ENCODE results near the gene FERMT1. TPM values are rescaled to one million over a fixed set of nuclear protein-coding genes. Genes with fewer than 3 reads are reported as not detected.

Gene FERMT1
- total RNA-seq, 1 donor from 2014 or later = 9.8 TPM

GRCh38 chr20:6046432-6046831, 76.4 kb downstream of the FERMT1 start:
- TF ChIP-seq POLR2AphosphoS5 (IDR thresholded peaks at IDR 0.05; ENCODE audit: insufficient read depth in 1 of 2, low read depth in 1 of 2) (no peak), CTCF (IDR thresholded peaks at IDR 0.05) (no peak), POLR2A (IDR thresholded peaks at IDR 0.05) (no peak)
- Histone ChIP-seq H3K36me3 (peaks cover 0 to 8% of the 10 kb centered on the region in 2 donors), H3K9me3 (no peaks in the 10 kb centered on the region), H3K27ac (no peak overlapping the region), H3K4me3 (no peak overlapping the region), H3K27me3 (no peaks in the 10 kb centered on the region), H3K4me1 (no peaks in the 10 kb centered on the region)
- intact Hi-C loops (cut with DNase I) = no loop called here
- DNase-seq (ENCODE audit: extremely low spot score in 2 of 2) = no peak

- H3K27me3 ChIP-seq = no peaks in the 10 kb centered on the region
- no peak overlapping the region for H3K4me3 ChIP-seq
- H3K9me3 ChIP-seq = no peaks in the 10 kb centered on the region
- H3K4me1 ChIP-seq = no peaks in the 10 kb centered on the region
- TF ChIP-seq POLR2A (IDR thresholded peaks at IDR 0.05) (no peak), POLR2AphosphoS5 (IDR thresholded peaks at IDR 0.05; ENCODE audit: insufficient read depth in 1 of 2, low read depth in 1 of 2) (no peak), CTCF (IDR thresholded peaks at IDR 0.05) (no peak)
- intact Hi-C loops (cut with DNase I) = no loop called here
- DNase-seq (ENCODE audit: extremely low spot score in 2 of 2) = no peak
- H3K36me3 ChIP-seq = peaks cover 0 to 17% of the 10 kb centered on the region in 2 donors
- no peak overlapping the region for H3K27ac ChIP-seq
Measured at GRCh38 chr20:6045566-6045965, 77.3 kb downstream of the FERMT1 start.

- Histone ChIP-seq H3K4me1 (no peaks in the 10 kb centered on the region), H3K9me3 (no peaks in the 10 kb centered on the region), H3K4me3 (no peak overlapping the region), H3K36me3 (peaks cover 0 to 24% of the 10 kb centered on the region in 2 donors), H3K27me3 (no peaks in the 10 kb centered on the region), H3K27ac (no peak overlapping the region)
- DNase-seq (ENCODE audit: extremely low spot score in 2 of 2) = no peak
- no peak for TF ChIP-seq POLR2AphosphoS5 (IDR thresholded peaks at IDR 0.05; ENCODE audit: insufficient read depth in 1 of 2, low read depth in 1 of 2)
- TF ChIP-seq POLR2A (IDR thresholded peaks at IDR 0.05) = no peak
- TF ChIP-seq CTCF (IDR thresholded peaks at IDR 0.05) = no peak
- intact Hi-C loops (cut with DNase I) = no loop called here
Measured at GRCh38 chr20:6044115-6044514, 78.7 kb downstream of the FERMT1 start.

- H3K4me1 ChIP-seq = no peaks in the 10 kb centered on the region
- H3K27ac ChIP-seq = no peak overlapping the region
- DNase-seq (ENCODE audit: extremely low spot score in 2 of 2) = no peak
- no peaks in the 10 kb centered on the region for H3K9me3 ChIP-seq
- intact Hi-C loops (cut with DNase I) = no loop called here
- peaks cover 0 to 36% of the 10 kb centered on the region in 2 donors for H3K36me3 ChIP-seq
- no peaks in the 10 kb centered on the region for H3K27me3 ChIP-seq
- no peak overlapping the region for H3K4me3 ChIP-seq
- TF ChIP-seq POLR2A (IDR thresholded peaks at IDR 0.05) (no peak), POLR2AphosphoS5 (IDR thresholded peaks at IDR 0.05; ENCODE audit: insufficient read depth in 1 of 2, low read depth in 1 of 2) (no peak), CTCF (IDR thresholded peaks at IDR 0.05) (no peak)
Measured at GRCh38 chr20:6041808-6042265, 81.0 kb downstream of the FERMT1 start.

GRCh38 chr20:6040958-6041807, 81.6 kb downstream of the FERMT1 start:
- H3K4me1 ChIP-seq = no peaks in the 10 kb centered on the region
- H3K4me3 ChIP-seq = no peak overlapping the region
- peaks cover 0 to 43% of the 10 kb centered on the region in 2 donors for H3K36me3 ChIP-seq
- no peaks in the 10 kb centered on the region for H3K27me3 ChIP-seq
- TF ChIP-seq POLR2A (IDR thresholded peaks at IDR 0.05) (no peak), POLR2AphosphoS5 (IDR thresholded peaks at IDR 0.05; ENCODE audit: insufficient read depth in 1 of 2, low read depth in 1 of 2) (no peak), CTCF (IDR thresholded peaks at IDR 0.05) (no peak)
- DNase-seq (ENCODE audit: extremely low spot score in 2 of 2) = no peak
- H3K27ac ChIP-seq = no peak overlapping the region
- intact Hi-C loops (cut with DNase I) = no loop called here
- H3K9me3 ChIP-seq = no peaks in the 10 kb centered on the region
